Stimulated activated CD4-positive, alpha-beta T cell treated with anti-CD3 and anti-CD28 coated beads, Interleukin-2, amount 100 ng/mL, for 48 hours (primary cell): ENCODE results near the gene PHRF1.
"Not testable (repeated sequence)": the region's sequence is repeated elsewhere in the genome, so short reads cannot be mapped to it uniquely, and the experiment has no call there.

Source experiments
- DNase-seq, 2 donors: peaks; one replicate each; pipeline ENCODE4 v3.0.0-alpha.2; 2020

The PHRF1 gene

GRCh38 chr11:574031-574570, 2.2 kb upstream of the PHRF1 start:
- DNase-seq = not testable (repeated sequence)

DNA sequence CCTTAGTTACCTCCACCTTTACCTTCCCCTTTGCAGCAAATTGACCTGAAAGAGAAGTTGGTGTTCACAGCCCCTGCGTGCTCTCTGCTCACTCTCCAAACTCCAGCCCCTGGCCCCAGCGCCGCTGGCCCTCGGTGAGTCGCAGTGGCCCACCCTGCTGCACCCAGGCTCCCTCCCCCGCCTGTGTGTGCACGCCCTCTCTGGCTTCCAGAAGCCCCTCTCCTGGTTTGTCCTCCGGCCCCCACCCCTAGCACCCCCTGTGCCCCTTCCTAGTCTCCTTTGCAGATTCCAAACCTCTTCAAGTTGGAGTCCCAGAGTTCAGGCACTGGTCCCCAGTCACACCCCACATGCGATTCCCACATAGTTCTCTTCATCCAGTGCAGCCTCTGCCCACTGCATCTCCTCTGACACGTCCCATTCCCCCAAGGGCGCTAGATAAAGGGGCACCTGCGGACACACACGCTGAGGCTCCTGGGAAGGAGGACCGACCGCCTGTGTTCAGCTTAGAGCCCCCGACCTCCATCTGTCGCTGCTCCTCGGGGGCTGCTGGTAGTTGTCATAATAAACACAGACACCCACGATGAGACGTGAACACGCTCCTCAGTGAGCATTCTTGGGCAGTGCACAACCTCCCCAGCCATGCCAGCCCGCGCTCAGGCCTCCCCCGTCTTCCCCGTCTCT, 1.5 kb upstream of the PHRF1 start:
- DNase-seq = no peak

- no peak for DNase-seq
Observed at GRCh38 chr11:575313-575995, 816 bp upstream of the PHRF1 start.

DNA sequence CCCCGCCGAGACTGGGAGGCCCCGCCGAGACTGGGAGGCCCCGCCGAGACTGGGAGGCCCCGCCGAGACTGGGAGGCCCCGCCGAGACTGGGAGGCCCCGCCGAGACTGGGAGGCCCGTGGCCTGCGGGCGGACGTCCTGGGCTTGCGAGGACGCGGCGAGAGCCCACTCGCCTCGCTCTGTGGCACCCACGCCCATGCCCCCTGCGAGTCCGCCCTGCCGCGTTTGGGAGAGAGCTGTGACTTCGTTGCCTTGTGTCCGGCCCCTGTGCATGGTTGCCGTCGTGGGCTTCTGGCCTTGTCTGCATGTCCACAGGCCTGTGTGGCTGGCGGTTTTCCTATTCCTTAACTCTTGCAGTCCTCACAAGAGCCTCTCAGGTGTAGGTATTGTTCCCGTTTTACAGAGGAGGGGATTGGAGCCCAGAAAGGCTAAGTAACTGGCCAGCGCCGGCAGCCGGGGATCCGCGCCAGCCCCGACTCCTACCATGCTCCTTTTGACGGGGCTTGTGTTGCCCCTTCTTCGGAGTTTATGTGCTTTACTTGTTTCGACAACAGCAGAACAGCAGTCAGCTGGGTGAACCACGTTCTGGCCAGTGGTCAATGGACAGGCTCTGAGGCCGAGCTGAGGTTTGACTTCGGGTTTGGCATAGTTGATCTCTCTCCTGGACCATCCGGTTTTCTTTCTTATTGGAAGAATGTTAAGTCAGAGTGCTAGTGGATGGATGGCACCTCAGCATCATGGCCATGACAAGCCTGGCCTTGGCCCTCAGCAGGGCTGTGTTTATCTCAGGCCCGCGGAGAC, 741 bp downstream of the PHRF1 start:
- no peak for DNase-seq

DNA sequence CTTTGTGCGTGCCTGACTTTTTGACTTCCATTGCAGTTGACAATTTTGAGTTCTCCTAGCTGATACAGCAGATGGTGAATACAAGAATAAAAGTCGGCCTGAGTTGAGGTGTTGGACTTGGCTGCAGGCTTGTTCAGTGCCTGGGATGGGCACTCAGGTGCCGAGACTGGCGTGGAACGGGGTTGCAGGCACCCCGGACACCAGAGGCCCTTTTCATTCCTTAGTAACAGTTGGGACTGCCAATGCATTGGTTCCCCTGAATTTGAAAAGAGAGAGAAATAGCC, 1.3 kb downstream of the PHRF1 start:
- no peak for DNase-seq

DNA sequence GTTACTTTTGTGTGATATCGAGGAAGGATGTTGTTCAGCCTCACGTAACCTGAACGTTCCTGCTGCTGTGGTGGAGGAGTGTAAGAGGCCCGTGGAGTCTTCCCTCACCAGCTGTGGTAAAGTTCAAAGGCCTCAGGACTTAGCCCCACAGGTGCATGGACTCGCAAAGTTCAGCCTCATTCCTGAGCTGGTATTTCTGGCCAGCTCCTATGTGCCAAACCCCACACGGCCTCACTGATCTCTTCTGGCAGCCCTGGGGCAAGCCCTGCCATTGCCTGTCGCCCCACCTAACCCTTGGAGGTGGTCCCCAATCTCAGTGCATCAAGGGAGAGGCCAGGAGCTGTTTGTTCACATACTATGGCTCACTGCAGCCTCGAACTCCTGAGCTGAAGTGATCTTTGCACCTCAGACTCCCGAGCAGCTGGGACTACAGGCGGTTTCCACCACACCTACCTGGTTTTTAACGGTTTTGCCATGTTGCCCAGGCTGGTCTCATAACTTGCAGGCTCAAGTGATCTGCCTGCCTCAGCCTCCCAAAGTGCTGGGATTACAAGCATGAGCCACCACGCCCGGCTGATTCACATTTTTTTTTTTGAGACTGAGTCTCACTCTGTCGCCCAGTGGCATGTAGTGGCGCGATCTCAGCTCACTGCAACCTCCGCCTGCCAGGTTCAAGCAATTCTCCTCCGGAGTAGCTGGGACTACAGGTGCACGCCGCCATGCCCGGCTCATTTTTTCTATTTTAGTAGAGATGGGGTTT, 2.2 kb downstream of the PHRF1 start:
- no peak for DNase-seq

GRCh38 chr11:579830-580601, 3.7 kb downstream of the PHRF1 start:
- DNase-seq = no peak

- no peak for DNase-seq
Observed at GRCh38 chr11:581342-581741, 5.1 kb downstream of the PHRF1 start.

- no peak for DNase-seq
Observed at GRCh38 chr11:581752-582151, 5.5 kb downstream of the PHRF1 start.

DNA sequence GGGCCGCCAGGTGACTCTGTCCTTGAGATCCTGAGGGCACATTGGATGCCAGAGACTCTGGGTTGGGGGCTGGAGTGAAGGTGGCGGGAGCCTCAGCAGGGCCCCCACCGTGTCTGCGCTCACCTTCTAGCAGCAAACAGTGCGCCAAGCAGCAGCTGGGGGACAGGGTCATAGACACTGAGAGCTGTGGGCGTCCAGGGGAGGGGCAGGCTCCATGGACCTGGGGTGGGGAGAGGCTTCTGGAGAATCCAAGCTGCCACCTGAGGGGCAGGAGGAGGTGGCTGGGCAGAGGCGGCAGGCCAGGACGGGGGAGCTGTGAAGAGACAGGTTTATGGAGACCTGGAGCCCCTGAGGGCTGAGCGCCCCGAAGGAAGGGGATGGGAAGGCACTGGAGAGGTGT, 8.0 kb downstream of the PHRF1 start:
- DNase-seq = no peak

DNA sequence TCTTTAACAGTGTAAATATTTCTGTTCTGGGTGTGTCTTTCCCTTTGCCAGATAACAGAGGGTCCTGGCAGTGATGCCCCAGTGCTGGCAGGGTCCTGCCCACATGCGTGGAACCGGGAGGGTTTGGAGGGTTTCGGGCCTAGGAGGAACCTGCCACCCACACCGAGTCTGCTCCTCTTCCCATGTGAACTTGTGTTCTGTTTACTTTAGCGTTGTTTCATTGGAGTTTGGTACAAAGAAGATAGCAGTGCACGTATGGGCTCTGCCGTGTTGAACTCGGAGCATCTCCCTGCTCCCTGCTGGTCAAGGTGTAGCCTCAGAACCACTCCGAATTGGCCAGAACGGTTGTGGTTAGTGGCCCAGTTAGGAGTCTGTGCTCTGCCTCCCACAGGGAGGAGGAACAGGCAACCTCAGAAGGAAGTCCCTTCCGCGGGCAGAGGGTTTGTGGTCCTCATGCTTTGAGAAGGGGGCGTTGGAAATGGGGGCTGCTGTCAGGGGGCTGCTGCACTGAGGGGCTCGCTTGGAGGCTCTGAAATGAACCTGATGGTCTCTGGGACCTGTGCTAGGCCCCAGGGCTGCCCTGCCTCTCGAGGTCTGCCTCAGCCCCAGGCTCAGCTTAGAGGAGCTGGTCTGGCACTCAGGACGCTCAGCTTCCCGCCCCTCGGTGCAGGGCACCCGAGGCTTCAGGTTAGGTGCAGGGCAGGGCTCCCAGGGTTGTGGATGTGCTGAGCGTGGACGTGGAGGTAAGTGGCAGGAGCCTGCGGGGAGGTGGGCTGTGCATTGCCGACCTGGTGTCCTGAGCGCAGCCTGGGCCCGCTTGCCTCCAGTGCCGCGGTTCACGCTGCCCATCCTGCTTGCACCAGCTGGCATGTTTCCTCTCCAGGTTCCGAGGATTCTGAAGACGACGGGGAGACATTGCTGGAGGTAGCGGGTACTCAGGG, 10.4 kb downstream of the PHRF1 start:
- DNase-seq = no peak

- no peak for DNase-seq
Observed at GRCh38 chr11:587546-587945, 11.3 kb downstream of the PHRF1 start.

DNA sequence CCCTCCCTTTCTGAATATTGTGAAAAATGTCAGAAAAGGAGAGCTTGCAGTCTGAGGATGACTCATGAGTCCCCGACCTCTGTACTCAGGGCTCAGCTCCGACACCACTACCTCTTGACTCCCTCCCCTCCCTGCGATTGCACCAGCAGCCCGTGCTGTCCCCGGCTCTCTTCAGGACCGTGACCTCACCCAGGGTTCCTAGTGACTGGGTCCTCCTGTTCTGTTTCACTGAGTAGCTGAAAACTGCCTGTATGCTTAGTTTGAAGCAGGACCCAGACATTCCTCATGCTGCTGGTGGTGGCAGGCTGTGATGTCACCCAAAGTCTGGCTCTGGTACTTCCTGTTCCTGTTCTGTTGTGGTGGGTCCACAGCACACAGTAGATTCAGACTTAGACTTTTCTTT, 11.7 kb downstream of the PHRF1 start:
- DNase-seq = peak; percentile 49 to 52

- DNase-seq = no peak
Observed at GRCh38 chr11:589798-590197, 13.5 kb downstream of the PHRF1 start.

DNA sequence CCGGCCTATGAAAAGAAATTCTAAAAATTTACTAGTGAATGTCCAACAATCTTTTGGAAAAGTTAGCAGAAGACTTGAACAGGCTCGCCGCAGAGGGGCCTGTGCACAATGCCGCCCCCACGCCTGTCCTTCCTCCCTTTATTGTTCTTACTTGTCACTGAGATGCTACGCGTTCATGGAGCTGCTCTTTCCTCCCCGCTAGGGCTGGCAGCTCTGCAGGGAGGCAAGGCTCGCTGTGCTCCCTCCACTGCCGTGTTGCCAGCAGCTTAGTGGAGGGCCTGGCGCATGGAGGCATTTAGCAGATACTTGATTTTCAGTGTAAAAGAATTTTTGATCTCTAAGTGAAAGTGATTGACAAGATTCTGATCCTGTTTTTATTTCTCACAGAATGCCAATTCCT, 14.7 kb downstream of the PHRF1 start:
- no peak for DNase-seq

DNA sequence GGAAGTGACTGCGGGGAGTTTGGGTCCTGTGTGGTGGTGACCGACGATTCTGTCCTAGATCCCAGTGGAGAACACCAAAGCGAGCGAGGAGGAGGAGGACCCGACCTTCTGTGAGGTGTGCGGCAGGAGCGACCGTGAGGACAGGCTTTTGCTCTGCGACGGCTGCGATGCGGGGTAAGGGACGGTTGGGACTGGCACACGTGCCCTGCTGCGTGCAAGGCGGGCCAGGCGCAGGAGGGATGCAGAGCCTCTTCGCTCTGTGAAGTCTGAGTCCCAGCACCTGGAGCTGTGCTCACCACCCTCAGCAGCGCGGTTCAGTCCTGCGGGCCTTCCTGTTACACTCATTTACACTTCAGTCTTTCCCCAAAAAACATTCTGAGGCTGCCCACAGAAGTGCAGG, 16.2 kb downstream of the PHRF1 start:
- no peak for DNase-seq

- no peak for DNase-seq
Observed at GRCh38 chr11:592918-593317, 16.6 kb downstream of the PHRF1 start.

DNA sequence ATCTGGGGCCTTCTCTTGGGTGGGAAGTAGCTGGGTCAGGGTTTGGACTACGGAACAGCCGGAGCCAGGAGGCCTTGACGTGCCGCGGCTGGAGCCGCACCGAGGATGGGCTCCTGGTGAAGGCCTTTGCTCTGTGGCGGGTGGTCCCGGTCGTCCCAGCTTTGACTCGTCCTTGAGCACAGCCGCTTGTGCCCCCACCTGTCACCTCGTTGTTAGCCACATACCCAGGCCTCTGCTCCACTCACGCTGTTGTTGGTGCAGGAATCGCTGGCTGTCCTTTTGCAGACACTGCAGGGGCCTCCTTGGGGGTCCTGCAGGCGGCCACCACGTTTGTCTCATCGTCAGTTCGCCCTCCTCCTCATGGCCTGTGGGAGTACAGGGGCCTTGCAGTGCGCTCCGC, 17.1 kb downstream of the PHRF1 start:
- DNase-seq = no peak

DNA sequence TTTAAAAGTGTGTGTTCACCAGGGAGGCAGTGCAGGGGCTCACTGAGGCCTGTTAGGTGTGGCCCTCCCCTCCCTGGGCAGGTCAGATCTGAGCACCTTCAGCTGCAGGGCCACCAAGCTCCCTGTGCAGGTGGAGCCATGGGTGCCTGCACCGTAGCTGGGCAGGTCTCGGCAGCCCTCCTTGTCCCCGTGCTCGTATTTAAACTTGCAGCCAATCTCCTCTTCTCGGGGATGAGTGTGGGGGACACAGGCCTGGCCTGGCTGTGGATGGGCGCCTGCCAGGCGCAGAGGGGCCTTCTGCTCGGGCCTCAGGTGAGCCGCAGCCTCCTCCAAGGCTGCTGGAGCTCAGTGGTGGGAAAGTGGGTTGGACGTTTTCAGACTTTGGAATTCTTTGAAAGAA, 19.1 kb downstream of the PHRF1 start:
- no peak for DNase-seq

- no peak for DNase-seq
Observed at GRCh38 chr11:596374-596773, 20.1 kb downstream of the PHRF1 start.

DNA sequence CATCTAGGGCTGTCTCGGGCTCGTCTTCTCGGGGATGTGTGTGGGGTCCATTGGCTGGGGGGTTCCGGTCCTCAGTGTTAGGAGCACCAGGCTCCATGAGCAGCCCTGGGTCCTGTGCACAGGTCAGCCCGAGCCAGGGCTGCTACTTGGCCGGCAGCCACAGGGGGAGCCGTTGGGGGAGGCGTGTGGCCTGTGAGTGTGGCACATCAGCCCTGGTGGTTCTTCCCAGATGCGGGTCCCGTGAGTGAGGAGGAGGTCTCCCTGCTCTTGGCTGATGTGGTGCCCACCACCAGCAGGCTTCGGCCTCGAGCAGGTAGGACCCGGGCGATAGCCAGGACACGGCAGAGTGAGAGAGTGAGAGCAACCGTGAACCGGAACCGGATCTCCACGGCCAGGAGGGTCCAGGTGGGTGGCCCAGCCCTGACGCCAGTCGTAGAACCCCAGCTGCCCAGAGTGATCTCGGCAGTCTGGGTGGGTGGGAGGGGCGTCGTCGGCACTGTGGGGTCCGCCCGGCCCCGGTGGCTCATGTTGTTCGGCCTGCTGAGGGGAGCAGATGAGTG, 21.0 kb downstream of the PHRF1 start:
- DNase-seq = no peak
